ENCODE measurements around the gene GCNT2.

The GCNT2 gene

DNA sequence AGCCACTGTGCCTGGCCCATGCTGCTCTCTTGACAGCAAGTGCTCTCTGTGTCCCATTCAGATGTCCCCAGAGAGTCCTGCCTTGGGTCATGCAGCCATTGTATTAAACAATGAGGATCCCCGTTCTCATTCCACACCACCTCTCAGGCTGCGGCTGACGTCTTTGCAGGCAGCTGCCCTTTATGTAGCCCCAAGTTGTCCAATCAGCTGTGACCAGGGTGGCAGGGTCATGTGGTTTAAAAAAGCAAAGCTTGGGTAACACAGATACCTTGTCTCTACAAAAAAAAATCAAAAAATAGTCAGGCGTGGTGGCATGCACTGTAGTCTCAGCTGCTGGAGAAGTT, 13.2 kb downstream of the GCNT2 start:
- Histone ChIP-seq H4K20me1 (no peaks in the 10 kb centered on the region), H3K27ac (peak overlapping the region in 10 of 11 experiments; percentile 50 to 86 (median 68); a peak in 16 of 22 replicates), H3K4me3 (peak overlapping the region in 7 of 10 experiments; percentile 25 to 54 (median 39); a peak in 9 of 20 replicates), H3K4me2 (peak overlapping the region; percentile 63 to 94 (median 84)), H3K27me3 (peaks cover 0 to 8% (median 3%) of the 10 kb centered on the region in 11 experiments; a peak in 9 of 22 replicates), H3K9ac (peak overlapping the region in 5 of 11 experiments; percentile 36 to 73 (median 71); a peak in 8 of 22 replicates), H3K4me1 (peaks cover 57 to 80% (median 67%) of the 10 kb centered on the region in 10 experiments), H3K9me3 (replicated peaks in 1 of 11) (peaks cover 0 to 5% (median 0%) of the 10 kb centered on the region in 11 experiments; a peak in 1 of 22 replicates), H3K36me3 (no peaks in the 10 kb centered on the region)
- TF ChIP-seq Cebpa-rat (IDR thresholded peaks at IDR 0.05), result no peak

DNA sequence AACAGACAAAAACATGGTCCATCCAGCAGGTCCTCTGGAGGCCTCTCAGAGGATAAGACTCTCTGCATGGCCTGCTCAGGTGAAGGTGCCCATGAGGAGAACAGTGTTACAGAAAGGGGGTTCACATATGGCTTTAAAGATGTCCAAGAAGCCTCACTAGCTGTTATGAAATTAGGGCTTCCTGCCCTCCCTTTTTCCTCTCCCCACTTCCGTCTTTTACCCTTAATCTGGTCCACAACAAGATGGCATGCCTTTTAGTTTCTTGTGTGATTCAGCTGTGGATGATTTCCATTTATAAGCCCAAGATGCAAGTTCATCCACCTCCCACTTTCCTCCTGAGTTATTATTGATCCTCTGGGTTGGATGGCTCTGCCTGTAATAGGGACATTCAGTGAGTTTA, 14.0 kb downstream of the GCNT2 start:
- Histone ChIP-seq H3K4me2 (peak overlapping the region; percentile 63 to 94 (median 84)), H3K36me3 (no peaks in the 10 kb centered on the region), H3K9ac (peak overlapping the region in 5 of 11 experiments; percentile 10 to 71 (median 28); a peak in 6 of 22 replicates), H4K20me1 (no peaks in the 10 kb centered on the region), H3K27ac (peak overlapping the region in 9 of 11 experiments; percentile 13 to 86 (median 69); a peak in 17 of 22 replicates), H3K4me3 (peak overlapping the region in 3 of 10 experiments; percentile 22 to 28 (median 25); a peak in 2 of 20 replicates), H3K27me3 (0 out of 22 replicates have a peak, but pooled peaks cover 0 to under 1% (median 0%) of the 10 kb centered on the region in 11 experiments), H3K9me3 (replicated peaks in 1 of 11) (peaks cover 0 to 5% (median 0%) of the 10 kb centered on the region in 11 experiments; a peak in 1 of 22 replicates), H3K4me1 (peaks cover 54 to 73% (median 66%) of the 10 kb centered on the region in 10 experiments)
- TF ChIP-seq Cebpa-rat (IDR thresholded peaks at IDR 0.05), result no peak

DNA sequence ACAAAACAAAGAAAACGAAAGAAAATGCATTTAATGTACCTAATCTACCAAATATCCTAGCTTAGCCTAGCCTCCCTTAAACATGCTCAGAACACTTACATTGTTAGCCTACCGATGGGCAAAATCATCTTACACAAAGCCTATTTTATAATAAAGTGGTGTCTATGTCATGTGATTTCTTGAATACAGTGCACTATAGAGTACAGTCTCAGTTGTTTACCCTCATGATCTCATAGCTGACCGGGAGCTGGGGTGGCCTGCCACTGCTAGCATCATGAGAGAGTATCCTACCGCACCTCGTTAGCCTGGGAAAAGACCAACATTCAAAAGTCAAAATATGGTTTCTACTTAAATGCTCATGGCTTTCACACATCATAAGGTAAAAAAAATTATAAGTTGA, 16.6 kb downstream of the GCNT2 start:
- H3K4me3 ChIP-seq, result no peak overlapping the region
- no peak overlapping the region for H3K9ac ChIP-seq
- peaks cover 0 to 7% (median 0%) of the 10 kb centered on the region in 11 experiments; a peak in 1 of 22 replicates for H3K9me3 ChIP-seq (replicated peaks in 1 of 11)
- no peak overlapping the region for H3K27ac ChIP-seq
- no peaks in the 10 kb centered on the region for H4K20me1 ChIP-seq
- H3K36me3 ChIP-seq, result no peaks in the 10 kb centered on the region
- no peaks in the 10 kb centered on the region for H3K27me3 ChIP-seq
- H3K4me2 ChIP-seq, result no peak overlapping the region
- no peak for TF ChIP-seq Cebpa-rat (IDR thresholded peaks at IDR 0.05)
- peaks cover 36 to 61% (median 47%) of the 10 kb centered on the region in 10 experiments for H3K4me1 ChIP-seq

DNA sequence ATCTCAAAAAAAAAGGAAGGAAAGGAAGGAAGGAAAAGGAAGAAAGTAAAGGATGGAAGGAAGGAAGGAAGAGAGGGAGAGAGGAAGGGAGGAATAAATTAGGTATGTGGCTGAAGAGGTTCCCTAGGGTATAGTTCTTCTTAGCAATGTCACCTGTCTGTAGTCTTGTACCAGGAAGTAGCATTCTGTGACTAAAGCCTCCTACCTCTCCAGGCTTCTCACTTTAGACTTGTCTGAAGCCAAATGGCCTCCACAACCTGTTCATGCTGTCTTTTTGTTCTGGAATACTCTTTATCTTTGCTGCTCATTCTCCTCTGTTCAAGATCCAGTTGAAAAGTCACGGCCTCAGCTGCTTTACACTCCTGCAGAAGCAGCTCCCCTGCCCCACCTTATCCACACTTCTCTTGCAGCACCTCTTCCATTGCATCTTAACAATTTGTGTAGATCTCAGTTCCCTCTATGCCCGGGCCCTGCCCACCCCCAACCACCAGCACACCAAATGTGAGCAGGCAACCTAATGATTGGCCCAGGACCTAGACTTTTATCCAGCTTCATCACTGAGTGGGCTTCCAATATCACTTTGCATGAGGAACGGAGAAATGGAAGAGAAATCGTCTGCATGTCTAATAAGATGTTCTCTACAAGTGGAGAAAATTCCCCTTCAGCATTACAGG, 19.1 kb downstream of the GCNT2 start:
- no peak for TF ChIP-seq Cebpa-rat (IDR thresholded peaks at IDR 0.05)
- Histone ChIP-seq H3K4me3 (no peak overlapping the region), H3K36me3 (no peaks in the 10 kb centered on the region), H3K27ac (no peak overlapping the region), H4K20me1 (no peaks in the 10 kb centered on the region), H3K4me2 (no peak overlapping the region), H3K27me3 (no peaks in the 10 kb centered on the region), H3K4me1 (peaks cover 11 to 40% (median 22%) of the 10 kb centered on the region in 10 experiments), H3K9ac (no peak overlapping the region), H3K9me3 (replicated peaks in 1 of 11) (peaks cover 0 to 14% (median 0%) of the 10 kb centered on the region in 11 experiments; a peak in 1 of 22 replicates)

DNA sequence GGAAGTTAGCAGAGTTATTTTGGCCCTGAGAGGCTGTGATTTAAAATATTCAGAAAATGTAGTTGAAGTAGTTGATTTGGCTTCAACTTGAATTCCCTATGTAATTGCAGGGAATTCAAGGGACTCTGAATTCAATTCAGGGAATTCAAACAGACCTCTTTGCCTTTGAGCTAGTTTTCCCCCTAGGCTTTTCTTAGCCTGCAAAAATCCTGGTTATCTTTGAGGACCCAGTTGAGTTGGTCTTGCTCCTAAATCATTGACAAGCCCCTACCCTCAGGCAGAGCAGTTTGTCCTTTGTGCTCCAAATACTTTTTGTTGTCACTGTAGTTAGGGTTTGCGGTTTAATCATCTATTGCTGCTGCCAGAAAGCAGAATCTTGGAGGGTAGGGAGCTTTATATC, 20.4 kb downstream of the GCNT2 start:
- peaks cover 0 to 27% (median 8%) of the 10 kb centered on the region in 10 experiments; a peak in 13 of 20 replicates for H3K4me1 ChIP-seq
- no peaks in the 10 kb centered on the region for H4K20me1 ChIP-seq
- H3K4me3 ChIP-seq, result no peak overlapping the region
- no peak for TF ChIP-seq Cebpa-rat (IDR thresholded peaks at IDR 0.05)
- H3K9ac ChIP-seq, result no peak overlapping the region
- 0 out of 22 replicates have a peak overlapping the region, but pooled peaks of 2 of the 11 experiments have one; percentile 9 to 28 for H3K27ac ChIP-seq
- no peaks in the 10 kb centered on the region for H3K27me3 ChIP-seq
- H3K9me3 ChIP-seq (replicated peaks in 1 of 11), result peaks cover 0 to 14% (median 0%) of the 10 kb centered on the region in 11 experiments; a peak in 1 of 22 replicates
- H3K4me2 ChIP-seq, result peak overlapping the region in 4 of 11 experiments; percentile 30 to 49 (median 43); a peak in 4 of 22 replicates
- no peaks in the 10 kb centered on the region for H3K36me3 ChIP-seq

DNA sequence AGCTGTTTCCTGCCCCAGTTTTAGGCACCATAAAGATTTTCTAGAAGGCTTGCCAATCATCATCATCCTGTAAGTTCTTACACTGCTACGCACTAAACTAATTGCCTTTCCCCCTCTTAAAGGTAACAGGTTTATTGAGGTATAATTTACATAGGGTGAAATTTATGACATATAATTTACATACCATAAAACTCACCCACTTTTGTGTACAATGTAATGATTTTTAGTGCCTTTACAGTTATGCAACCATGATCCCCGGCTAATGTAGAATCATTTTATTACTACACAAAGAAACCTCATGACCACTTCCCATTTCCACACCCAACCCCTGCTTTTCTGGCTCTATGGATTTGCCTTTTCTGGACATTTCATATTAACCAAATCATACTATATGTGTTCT, 21.1 kb downstream of the GCNT2 start:
- H3K4me3 ChIP-seq, result no peak overlapping the region
- H3K36me3 ChIP-seq, result no peaks in the 10 kb centered on the region
- no peaks in the 10 kb centered on the region for H4K20me1 ChIP-seq
- no peak for TF ChIP-seq Cebpa-rat (IDR thresholded peaks at IDR 0.05)
- H3K4me1 ChIP-seq, result peaks cover 0 to 22% (median 5%) of the 10 kb centered on the region in 10 experiments; a peak in 10 of 20 replicates
- H3K27me3 ChIP-seq, result no peaks in the 10 kb centered on the region
- peak overlapping the region in 5 of 11 experiments; percentile 1 to 49 (median 43); a peak in 8 of 22 replicates for H3K4me2 ChIP-seq
- no peak overlapping the region for H3K9ac ChIP-seq
- peak overlapping the region in 2 of 11 experiments; percentile 28 to 43; a peak in 1 of 22 replicates for H3K27ac ChIP-seq
- 0 out of 22 replicates have a peak, but pooled peaks cover 0 to 14% (median 0%) of the 10 kb centered on the region in 11 experiments for H3K9me3 ChIP-seq (replicated peaks in 1 of 11)

DNA sequence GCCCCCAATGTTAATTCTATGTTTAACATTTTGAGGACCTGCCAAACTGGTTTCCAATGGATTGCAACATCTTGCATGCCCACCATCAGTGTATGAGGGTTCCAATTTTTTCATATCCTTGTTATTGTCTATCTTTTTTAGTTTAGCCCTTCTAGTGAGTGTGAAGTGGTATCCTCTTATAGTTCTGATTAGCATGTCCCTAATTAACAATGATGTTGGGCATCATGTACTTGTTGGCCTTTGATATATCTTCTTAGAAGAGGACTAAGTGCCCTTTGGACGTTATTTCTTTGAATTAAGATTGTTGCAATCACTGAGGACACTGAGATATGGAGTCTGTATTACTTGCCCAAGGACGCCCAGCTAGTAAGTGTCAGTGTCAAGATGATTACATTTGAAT, 22.3 kb downstream of the GCNT2 start:
- no peak overlapping the region for H3K9ac ChIP-seq
- TF ChIP-seq Cebpa-rat (IDR thresholded peaks at IDR 0.05), result no peak
- no peak overlapping the region for H3K4me3 ChIP-seq
- no peak overlapping the region for H3K4me2 ChIP-seq
- peaks cover 0 to 22% (median 5%) of the 10 kb centered on the region in 10 experiments; a peak in 9 of 20 replicates for H3K4me1 ChIP-seq
- H3K27ac ChIP-seq, result no peak overlapping the region
- no peaks in the 10 kb centered on the region for H4K20me1 ChIP-seq
- H3K9me3 ChIP-seq (replicated peaks in 1 of 11), result 0 out of 22 replicates have a peak, but pooled peaks cover 0 to 14% (median 0%) of the 10 kb centered on the region in 11 experiments
- no peaks in the 10 kb centered on the region for H3K27me3 ChIP-seq
- no peaks in the 10 kb centered on the region for H3K36me3 ChIP-seq

DNA sequence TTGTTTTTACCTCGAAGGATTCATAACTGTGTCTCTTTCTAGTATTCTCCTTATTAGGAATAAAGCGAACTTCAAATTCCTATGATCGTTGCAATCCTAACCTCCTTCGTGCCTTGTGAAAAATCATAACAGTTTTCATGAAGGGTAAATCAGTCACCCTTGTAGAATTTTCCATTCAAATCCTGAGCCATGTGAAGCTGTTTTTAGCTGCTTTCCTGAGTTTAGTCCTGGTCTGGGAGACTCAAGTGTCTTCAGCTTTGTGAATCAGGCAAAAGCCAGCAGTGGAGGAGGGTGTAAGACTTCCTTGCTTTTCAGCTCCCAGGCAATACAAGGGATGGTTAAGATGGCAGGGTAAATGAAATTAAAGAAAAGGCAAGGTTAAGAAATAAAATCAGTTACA, 24.3 kb downstream of the GCNT2 start:
- H3K36me3 ChIP-seq, result no peaks in the 10 kb centered on the region
- H3K4me1 ChIP-seq, result peaks cover 0 to 17% (median 0%) of the 10 kb centered on the region in 10 experiments; a peak in 9 of 20 replicates
- H3K9me3 ChIP-seq (replicated peaks in 1 of 11), result 0 out of 22 replicates have a peak, but pooled peaks cover 0 to 14% (median 0%) of the 10 kb centered on the region in 11 experiments
- H3K4me2 ChIP-seq, result no peak overlapping the region
- no peaks in the 10 kb centered on the region for H3K27me3 ChIP-seq
- no peak for TF ChIP-seq Cebpa-rat (IDR thresholded peaks at IDR 0.05)
- H3K4me3 ChIP-seq, result no peak overlapping the region
- no peak overlapping the region for H3K9ac ChIP-seq
- H3K27ac ChIP-seq, result no peak overlapping the region
- no peaks in the 10 kb centered on the region for H4K20me1 ChIP-seq

DNA sequence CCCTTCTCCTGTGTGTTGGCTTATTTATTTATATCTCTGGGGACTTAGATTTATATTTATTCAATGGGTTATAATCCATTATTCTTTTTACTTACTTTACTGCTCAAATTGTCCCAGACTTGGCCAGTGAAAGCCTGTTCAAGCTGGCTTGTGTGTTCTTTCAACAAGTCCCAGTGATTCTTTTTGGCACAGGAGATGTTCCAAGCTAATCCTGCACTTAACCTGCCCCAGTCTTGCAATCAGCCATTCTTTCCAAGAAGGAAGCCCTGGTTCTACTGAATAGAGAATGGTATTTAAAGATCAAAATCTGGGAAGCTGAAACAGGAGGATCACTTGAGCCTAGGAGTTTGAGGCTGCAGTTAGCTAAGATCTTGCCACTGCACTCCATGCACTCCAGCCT, 26.7 kb downstream of the GCNT2 start:
- Histone ChIP-seq H3K9me3 (replicated peaks in 1 of 11) (0 out of 22 replicates have a peak, but pooled peaks cover 0 to 7% (median 0%) of the 10 kb centered on the region in 11 experiments), H3K4me1 (peaks cover 0 to 3% (median 0%) of the 10 kb centered on the region in 10 experiments; a peak in 2 of 20 replicates), H3K4me2 (no peak overlapping the region), H3K36me3 (no peaks in the 10 kb centered on the region), H3K27me3 (no peaks in the 10 kb centered on the region), H3K9ac (no peak overlapping the region), H3K27ac (no peak overlapping the region), H4K20me1 (no peaks in the 10 kb centered on the region), H3K4me3 (no peak overlapping the region)
- no peak for TF ChIP-seq Cebpa-rat (IDR thresholded peaks at IDR 0.05)
